Measurements from ENCODE around the gene LRP1B.

Gene LRP1B

DNA sequence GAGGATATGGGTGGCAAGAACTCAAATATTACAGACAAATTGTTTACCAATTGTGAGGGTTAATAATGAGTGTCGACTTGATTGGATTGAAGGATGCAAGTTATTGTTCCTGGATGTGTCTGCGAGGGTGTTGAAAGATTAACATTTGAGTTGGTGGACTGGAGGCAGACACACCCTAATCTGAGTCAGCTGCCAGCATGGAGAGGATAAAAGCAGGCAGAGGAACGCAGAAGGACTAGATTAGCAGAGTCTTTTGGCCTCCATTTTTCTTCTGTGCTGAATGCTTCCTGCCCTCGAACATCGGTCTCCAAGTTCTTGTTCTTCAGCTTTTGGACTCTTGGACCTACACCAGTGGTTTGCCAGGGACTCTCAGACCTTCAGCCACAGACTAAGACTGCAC lies 1503.7 kb downstream of the LRP1B start:
- DNase-seq (ENCODE audit: low read depth in 2 of 2) = no peak

DNA sequence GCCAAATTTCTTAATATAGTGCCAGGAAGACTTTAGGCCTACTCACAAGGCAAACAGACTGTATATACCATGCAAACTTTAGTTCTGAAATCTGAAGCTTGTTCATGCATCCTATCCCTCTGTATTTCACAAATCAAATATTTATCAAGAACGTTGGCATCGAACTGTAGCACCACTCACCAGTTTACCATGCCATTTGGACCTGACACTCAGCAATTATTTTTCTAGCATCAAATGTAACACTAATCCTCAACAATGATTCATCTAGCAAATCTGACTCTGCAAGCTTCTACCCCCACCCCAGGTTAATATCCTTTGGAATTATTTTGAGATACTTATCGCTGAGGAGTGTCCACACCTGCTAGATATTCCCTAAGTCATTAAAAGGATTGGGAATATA lies 1506.6 kb downstream of the LRP1B start:
- DNase-seq (ENCODE audit: low read depth in 2 of 2) = no peak

DNA sequence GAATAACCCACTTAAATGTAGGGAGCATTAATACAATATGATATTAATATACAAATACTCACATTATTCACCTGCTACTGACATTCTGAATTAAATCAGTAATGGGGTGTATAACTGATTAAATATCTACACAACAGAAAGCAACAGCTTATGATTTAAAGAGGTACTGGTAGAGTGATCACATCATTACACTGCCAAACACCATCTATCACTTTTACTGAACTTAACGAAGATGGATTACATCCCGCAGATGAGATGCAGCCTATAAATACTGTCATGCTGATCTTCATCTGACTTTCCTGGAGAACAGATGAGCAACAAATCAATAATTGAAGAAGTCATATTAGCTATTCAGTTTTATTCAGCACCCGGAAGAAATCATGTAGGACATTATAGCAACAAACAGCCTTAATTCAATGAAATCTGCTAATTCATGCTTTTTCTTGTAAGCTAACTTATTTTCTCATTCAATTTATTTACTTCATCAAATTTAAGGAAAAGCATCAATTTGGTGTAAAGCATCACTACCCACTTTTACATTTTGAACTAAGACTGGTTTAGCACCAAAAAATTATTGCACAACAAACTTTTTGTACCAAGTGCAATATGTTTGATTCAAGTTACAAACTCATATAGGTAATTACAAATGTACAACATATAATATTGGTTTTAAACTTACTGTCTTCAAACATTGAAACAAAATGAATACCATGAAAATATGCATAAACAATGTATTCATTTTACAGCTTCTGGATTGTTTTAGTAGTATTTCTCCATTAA lies 1509.0 kb downstream of the LRP1B start:
- DNase-seq (ENCODE audit: low read depth in 2 of 2) = no peak

DNA sequence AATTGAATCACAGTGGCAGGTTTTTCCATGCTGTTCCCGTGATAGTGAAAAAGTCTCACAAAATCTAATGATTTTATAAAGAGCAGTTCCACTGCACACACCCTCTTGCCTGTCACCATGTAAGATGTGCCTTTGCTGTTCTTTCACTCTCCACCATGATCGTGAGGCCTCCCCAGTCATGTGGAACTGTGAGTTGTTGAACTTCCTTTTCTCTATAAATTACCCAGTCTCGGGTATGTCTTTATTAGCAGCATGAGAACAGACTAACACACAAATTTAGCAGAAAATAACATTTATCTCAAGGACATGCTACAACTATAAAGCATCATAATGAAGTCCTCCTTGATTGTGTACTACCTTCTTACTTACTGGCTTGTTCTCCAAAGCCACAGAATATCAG lies 1526.0 kb downstream of the LRP1B start:
- DNase-seq (ENCODE audit: low read depth in 2 of 2) = no peak

DNA sequence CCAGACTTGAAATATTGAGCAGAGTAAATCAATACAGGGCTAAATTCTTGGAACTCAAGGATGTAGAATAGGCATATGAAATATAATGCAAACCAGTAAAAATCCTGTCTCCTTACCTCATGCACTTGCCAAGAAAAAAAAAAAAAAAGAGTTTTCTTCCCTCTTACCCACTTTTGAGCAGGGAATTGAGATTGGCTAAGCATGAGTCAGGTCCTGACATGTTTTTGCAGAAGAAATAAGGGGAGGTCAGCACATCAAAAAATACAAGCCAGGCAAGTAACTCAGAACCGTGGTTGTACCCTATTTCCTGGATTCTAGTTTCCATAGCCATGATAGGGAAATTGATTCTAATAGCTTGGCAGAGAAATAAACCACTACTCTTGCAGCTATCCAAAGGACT lies 1526.7 kb downstream of the LRP1B start:
- no peak for DNase-seq (ENCODE audit: low read depth in 2 of 2)

DNA sequence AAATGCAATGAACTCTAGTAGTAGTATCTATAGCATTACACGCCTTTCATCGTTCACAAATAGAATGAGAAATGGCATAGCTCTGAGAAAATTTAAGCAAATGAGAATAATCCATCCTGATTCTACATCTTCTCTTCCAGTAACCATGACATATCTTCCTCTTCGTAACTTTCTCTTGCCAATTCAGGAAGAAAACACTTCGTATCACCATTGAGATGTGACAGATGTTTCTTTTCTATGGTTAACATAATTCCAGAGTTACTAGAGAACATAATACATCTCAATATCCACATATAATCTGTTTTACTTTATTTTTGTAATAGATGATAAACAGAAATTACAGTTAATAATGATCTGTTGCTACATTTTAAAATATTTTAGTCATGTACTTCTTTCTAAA lies 1527.4 kb downstream of the LRP1B start:
- no peak for DNase-seq (ENCODE audit: low read depth in 2 of 2)

DNA sequence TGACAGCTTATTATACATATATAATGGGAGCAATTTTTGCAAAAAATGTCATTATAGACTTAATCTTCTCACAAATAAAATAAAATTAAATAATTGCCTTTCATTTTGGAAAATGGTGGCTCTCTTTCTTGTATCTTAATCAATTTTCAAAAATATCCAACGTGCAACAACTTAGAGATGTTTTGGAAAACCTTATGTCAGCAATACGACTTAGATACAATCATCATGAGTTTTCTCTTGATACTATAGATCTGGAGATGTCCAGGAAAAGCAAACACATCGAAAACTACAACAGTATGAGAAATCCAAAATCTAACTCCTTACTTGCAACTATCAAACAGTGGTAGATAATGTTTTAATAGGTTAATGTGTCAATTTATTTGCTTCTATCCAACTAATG lies 1529.0 kb downstream of the LRP1B start:
- DNase-seq (ENCODE audit: low read depth in 2 of 2) = no peak

DNA sequence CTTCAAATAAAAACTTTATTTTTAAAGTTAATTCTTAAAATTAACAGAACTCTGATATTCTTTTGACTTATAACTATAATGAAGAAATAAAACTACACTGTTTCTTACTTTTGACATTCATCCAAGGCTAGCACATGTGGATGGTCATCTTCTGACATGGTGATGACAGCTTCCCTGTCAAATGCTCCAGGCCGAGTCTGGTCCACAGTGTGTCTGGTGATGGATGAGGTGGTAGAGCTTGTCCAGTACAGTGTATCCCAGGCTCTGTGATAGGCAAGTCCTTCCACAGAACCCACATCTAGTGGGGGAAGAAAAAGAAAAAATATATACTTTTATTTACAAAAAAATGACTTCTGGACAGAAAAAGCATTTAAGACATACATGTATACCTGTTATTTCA lies 1529.5 kb downstream of the LRP1B start:
- no peak for DNase-seq (ENCODE audit: low read depth in 2 of 2)

DNA sequence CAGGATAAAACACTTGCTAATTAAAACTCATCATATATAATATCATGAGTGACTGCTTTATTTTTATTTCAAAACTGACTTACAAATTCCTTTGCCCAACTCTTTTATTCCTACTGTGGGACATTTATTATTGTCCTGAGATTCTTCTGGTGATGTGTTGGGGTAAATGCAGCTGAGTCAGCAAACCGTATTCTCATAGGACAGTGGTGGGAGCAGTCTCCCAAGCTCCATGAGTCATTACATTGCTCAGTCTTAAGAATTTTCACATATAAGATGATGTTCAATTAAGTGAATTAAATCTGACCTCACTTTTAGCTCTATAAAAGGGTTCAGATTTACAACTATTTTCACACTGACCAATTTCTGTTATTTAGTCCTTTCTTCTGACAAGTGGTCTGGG lies 1530.7 kb downstream of the LRP1B start:
- no peak for DNase-seq (ENCODE audit: low read depth in 2 of 2)

DNA sequence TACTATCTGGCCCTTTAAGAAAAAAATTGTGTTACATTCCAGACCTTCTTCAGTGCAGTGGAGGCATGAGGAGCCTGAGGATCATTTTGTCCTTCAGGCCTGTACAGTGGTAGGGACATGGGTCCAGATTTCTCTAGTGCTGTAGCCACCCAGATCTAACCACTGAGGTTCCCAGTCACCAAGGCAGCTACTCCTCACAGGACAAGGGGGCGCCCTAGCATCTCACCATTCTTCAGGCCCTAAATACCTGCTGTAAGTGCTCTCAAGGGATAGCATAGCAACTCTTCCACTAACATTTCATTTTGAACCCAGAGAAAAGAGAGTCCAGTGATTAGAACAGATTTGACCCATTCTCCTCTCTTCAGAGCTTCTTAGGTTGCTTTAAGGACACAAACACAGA lies 1533.0 kb downstream of the LRP1B start:
- no peak for DNase-seq (ENCODE audit: low read depth in 2 of 2)

DNA sequence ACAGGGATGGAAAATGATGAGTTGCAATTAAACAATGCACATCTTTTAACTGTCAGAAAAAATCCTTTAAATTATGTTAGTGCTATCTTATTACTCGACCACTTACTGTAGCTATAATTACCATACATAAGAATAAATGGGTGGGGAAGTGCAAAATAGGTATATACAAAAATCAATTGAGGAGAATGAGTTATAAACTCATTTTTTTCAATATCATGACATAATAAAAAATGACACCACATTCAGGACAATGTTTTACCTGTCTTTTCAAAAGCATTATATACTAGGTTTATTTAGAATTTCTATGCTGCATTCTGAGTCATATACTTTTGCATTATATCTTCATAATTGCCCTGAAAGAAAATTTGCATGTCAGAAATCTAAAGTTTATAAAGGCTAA lies 1533.6 kb downstream of the LRP1B start:
- no peak for DNase-seq (ENCODE audit: low read depth in 2 of 2)

DNA sequence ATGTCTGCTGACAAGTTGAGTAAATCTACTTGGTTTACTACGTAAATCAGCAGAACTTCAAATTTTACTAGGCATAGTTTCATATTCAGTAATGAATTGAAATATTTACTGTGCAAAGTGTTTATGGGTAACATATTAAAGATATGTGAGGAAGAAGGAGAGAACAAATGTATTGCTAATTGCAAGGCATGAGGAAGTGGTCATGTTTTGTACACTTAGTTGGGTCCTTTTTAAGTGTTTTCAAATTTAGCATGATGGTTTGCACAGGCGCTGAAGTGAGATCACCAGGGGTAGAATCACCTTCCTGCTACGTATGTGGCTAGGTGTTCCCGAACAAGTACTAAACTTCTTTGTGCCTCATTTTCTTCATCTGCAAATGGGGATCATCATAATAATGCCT lies 1534.4 kb downstream of the LRP1B start:
- no peak for DNase-seq (ENCODE audit: low read depth in 2 of 2)

DNA sequence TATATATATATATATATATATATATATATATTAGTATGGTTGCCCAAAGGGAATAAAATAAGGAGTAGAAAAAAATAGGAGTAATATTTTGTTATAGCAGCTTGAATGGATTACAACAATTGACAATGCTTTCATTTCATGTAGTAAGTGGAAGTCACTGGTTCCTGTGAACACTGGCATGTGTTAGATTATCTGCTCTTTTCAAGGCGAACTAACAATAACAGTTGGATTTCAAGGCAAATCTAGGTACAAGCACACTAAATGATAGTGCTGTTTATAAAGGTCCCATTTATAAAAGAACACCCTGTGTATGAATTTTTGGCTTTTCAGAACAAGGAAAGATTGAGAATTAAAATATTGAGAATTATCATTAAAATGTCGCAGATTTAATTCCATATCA lies 1535.7 kb downstream of the LRP1B start:
- no peak for DNase-seq (ENCODE audit: low read depth in 2 of 2)

DNA sequence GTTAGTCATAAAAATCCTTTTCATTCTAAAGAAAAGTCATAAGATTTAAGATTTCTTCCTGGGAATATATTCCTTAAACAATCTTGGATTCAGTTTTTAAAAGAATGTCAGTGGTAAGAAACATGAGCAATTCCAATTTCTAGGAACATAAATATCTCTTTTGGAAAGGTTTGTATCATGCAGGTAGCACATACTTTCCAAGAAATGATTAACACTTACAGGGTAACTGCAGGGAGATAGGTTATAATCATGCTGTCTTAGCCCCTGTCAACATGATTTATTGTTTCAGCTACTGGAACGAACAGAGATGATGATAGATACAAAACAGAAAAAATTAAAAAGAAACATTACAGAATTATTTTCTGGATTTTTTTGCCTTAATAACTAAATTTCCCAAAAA lies 1537.7 kb downstream of the LRP1B start:
- no peak for DNase-seq (ENCODE audit: low read depth in 2 of 2)

DNA sequence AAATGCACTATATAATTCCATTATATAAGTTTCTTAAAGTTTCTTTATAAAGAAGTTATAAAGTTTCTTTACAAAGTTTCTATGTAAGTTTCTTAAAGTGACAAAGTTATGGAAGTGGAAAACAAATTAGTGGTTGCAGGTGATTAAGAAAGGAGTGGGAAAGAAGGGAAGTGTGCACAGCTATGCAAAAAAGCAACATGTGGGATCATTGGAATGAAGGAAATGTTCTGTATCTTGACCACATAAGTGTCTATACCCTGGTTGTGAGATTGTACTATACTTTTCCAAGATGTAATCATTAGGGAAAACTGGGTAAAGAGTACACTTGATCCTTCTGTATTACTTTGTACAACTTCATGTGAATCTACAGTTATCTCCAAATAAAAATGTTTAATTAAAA lies 1541.1 kb downstream of the LRP1B start:
- no peak for DNase-seq (ENCODE audit: low read depth in 2 of 2)

DNA sequence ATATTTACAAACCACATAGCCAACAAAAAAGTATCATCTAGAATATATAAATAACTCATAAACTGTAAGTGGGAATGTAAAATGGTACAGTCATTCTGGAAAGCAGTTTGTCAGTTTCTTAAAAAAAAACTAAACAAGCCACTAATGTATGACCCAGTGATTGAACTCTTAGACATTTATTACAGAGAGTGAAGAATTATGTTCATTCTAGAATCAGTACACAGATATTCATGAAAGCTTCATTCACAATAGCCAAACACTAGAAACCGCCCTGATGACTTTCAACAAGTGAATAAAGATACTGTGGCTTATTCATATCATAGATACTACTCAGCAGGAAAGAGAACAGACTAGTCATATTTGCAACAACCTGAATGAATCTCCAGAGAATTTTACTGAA lies 1541.5 kb downstream of the LRP1B start:
- DNase-seq (ENCODE audit: low read depth in 2 of 2) = no peak

DNA sequence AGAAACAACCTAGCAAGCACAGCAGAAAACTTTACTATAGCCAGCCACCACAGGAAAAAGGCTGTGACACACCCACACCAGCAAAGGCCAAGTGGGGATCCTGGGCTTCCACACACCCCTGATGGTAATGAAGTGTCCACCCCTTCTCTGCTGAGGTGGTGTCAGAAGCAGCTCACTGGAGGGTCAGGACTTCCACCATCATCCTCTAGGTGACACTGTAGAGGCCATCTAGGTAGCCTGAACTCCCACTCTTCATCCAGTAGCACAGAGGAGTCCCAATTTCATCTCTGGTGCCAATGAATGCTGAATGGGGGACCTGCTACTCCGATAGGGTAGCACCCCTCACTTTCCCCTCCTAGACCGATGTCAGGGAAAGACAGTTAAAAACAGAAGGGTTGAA lies 1544.4 kb downstream of the LRP1B start:
- DNase-seq (ENCODE audit: low read depth in 2 of 2) = no peak

DNA sequence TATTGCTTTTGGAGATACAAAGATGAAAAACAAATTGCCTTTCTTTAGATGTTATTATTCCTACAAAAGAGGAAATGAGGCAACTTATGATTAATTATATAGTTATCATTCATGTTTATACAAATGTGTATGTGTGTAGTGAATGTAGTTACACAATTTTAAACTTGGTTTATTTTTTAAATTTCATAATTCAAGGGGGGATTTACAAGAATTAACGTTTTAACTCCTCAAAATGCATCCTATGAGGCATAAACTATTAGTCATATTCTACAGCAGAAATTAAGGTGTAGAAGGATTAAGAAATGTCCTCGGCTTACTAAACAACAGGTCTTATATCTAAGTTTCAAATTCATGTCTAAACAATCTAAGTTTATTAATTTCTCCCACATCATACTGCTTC lies 1545.8 kb downstream of the LRP1B start:
- no peak for DNase-seq (ENCODE audit: low read depth in 2 of 2)

DNA sequence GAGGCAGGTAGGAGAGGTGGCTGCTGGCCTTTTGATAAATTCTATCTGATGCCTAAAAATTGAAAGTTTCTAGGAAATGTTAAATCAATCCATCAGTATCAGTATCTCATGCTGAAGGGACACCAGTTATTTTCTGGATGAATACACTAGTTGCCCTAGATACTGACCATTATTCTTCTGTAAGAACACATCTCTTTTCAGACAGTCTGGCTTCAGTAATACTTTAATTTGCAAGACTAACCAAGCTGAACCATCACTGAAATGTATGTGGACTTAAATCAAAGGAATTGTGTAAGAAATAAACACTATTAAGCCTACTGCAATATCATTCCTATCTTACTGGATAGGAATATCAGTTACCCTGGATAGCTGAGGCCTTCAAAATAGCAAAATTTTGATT lies 1546.3 kb downstream of the LRP1B start:
- no peak for DNase-seq (ENCODE audit: low read depth in 2 of 2)

DNA sequence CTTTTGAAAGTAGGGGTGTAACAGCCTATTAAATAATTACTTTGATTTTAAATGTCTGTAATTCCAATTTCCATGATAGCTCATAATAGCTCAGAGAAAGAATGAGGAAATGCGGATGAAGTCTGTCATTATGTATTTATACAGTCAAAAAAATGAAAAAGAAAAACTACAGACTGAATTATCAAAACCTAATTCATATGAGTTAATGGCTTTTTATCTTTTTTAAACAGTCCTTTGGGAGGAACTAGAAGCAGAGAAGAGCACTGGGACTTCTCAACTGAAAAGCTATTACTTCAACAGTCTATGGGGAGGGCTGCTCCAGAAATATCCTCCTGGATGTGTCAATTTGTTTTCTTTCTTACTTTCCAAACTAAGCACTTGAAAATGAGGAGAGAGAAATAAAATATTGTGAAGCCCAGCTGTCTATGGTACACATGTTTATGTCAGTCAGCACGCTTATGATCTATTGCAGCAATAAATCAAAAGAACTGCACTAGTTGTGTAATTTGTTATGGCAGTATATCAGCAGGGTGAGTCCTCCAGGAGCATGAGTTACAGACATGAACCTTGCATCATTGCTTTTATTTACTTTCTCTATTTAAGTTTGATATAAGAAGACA lies 1550.2 kb downstream of the LRP1B start:
- DNase-seq (ENCODE audit: low read depth in 2 of 2) = no peak

DNA sequence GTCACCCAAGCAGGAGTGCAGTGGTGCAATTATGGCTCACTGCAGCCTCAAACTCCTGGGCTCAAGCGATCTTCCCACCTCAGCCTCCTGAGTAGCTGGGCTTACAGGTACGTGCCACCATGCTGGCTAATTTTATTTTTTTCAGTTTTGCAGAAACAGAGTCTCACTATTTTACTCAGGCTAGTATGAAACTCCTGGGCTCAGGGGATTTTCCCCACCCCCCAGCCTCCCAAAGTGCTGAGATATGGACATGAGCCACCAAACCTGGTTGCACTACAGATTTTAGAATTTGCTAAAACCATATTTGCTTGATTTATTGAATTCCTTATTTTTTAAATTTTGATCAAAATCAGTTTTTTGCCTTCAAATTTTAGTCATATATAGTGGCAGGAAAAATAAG lies 1553.4 kb downstream of the LRP1B start:
- no peak for DNase-seq (ENCODE audit: low read depth in 2 of 2)

DNA sequence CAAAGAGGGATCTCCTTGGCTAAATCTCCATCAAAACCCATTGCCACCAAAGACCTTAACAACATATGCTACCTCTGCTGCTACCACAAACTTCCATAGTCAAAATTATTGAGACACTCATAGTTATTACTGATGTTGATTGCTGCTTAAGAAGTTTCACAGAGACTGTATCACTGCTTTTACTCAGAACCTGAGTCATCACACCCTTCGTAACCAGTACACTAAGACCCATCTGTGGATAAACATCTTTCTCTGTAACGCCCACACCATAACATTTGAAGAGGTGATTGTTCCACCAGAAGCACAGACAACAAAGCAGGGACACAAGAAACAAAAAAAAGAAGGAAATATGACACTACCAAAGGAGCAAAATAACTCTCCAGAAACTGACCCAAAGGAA lies 1563.1 kb downstream of the LRP1B start:
- no peak for DNase-seq (ENCODE audit: low read depth in 2 of 2)

DNA sequence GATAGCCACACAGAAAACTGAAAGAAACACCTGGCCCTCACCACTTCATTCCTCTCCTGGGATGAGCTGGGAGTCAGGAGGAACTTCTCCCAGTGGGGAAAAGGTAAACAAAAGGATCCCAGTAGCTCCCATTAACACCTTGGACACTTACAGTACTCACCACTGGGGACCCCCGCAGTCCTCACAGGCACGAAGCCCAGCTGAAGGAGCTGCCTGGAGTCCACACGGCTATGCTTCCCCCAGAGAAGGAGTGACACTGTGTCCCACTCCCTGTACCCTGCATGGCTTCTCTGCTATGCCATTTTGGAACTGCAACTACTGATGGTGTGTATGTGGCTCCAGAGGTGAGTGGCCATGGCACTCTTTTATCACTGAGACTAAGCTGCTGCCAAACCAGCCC lies 1565.1 kb downstream of the LRP1B start:
- no peak for DNase-seq (ENCODE audit: low read depth in 2 of 2)

DNA sequence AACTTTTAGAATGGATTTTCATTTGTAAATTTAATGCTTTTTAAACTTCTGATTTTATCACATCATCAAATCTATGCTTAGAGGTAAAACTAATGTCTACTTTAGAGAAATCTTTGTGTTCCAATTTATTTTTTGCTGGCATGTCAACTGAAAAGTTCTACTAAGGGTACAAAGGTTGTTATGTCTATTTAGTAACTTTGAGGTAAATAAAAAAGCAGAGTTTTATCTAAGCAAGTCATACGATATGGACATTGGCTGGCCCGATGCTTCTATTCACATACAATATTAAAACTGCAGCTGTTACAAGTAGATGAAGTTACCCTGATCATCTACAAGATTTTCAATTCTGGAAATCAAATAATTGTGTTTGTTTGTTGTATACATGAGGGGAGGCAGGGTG lies 1575.1 kb downstream of the LRP1B start:
- DNase-seq (ENCODE audit: low read depth in 2 of 2) = no peak
